PC-9 (cell line): ENCODE data around the gene TMUB1.

Source experiments
- CTCF ChIP-seq: fragments of 200-600 bp; sonication (generic); conservative IDR thresholded peaks from 2 replicates; pipeline ENCODE4 v1.6.1; 2017; ENCODE audit warnings: mixed run types, antibody characterized with exemption, mild to moderate bottlenecking, moderate library complexity
- EZH2 ChIP-seq: fragments of 200-600 bp; sonication (generic); IDR thresholded peaks from 2 replicates; pipeline ENCODE4 v1.8.0; 2017; ENCODE audit warnings: antibody characterized with exemption, low read depth

GRCh38 chr7:151079199-151079910 lies 3.9 kb downstream of the TMUB1 start:
- TF ChIP-seq CTCF (no peak), EZH2 (no peak)
